K562 (cell line): ENCODE results near the gene POM121.
"Not testable (repeated sequence)": the region's sequence is repeated elsewhere in the genome, so short reads cannot be mapped to it uniquely, and the experiment has no call there.

Experiments
- CTCF ChIP-seq, 3 experiments: IDR thresholded peaks in 2 of 3; conservative IDR thresholded peaks in 1 of 3; 2 replicates each; pipeline ENCODE4 v1.5.1; 2011 to 2012; ENCODE audit warnings: low read length in 3 of 3, mild to moderate bottlenecking in 3 of 3, control low read depth in 2 of 3, improper control_type of control experiment in 1 of 3, inconsistent platforms in 1 of 3, low read depth in 1 of 3, mixed read lengths in 1 of 3, moderate library complexity in 1 of 3; ENCODE audit not compliant: insufficient read depth in 2 of 3
- KLF1 ChIP-seq: fragments of 450-650 bp; IDR thresholded peaks from 2 replicates; pipeline ENCODE4 v1.6.1; 2016; ENCODE audit warnings: missing genetic modification characterization, missing compliant biosample characterization
- POU5F1 ChIP-seq: fragments of 150-350 bp; IDR thresholded peaks from 2 replicates; pipeline ENCODE4 v1.6.1; 2014; ENCODE audit warnings: borderline replicate concordance, low read length, low read depth, mild to moderate bottlenecking; ENCODE audit not compliant: partially characterized antibody
- RBM25 ChIP-seq: fragments of 200-400 bp; formaldehyde crosslinking; IDR thresholded peaks from 2 replicates; pipeline ENCODE4 v1.6.1; 2018; ENCODE audit warnings: low read length, low read depth, moderate library complexity; ENCODE audit not compliant: severe bottlenecking
- STAT5B ChIP-seq: fragments of 250-450 bp; sonication (Bioruptor Pico); IDR thresholded peaks from 2 replicates; pipeline ENCODE4 v1.8.0; 2021; ENCODE audit warnings: mild to moderate bottlenecking, inconsistent platforms
- THAP7 ChIP-seq: fragments of 250-450 bp; sonication (Bioruptor Pico); IDR thresholded peaks from 2 replicates; pipeline ENCODE4 v1.5.0; 2021
- ZNF518B ChIP-seq: fragments of 250-450 bp; sonication (Bioruptor Pico); IDR thresholded peaks from 2 replicates; pipeline ENCODE4 v1.5.0; 2021; ENCODE audit warnings: mild to moderate bottlenecking, moderate library complexity

GRCh38 chr7:72971505-72971904 is 46.6 kb downstream of the POM121 start:
- TF ChIP-seq CTCF (IDR thresholded peaks at IDR 0.05 in 2 of 3, conservative IDR thresholded peaks at IDR 0.05 in 1 of 3; ENCODE audit: insufficient read depth in 2 of 3, low read depth in 1 of 3, low read length in 3 of 3); ZNF518B (CRISPR knock-in tag); RBM25; KLF1 (tag); THAP7 (CRISPR knock-in tag); POU5F1; STAT5B (CRISPR knock-in tag): not testable (repeated sequence)
